HFFc6 (cell line): ENCODE measurements around the gene FBLN2. TPM values are rescaled to one million over a fixed set of nuclear protein-coding genes. Genes with fewer than 3 reads are reported as not detected.

Experiments used
- DNase-seq: peaks from one replicate; pipeline ENCODE4 v3.0.0-alpha.2; 2018
- H3K27ac Mint-ChIP-seq: 2 replicates; pipeline ENCODE4 v1.8.0; 2020; ENCODE audit warnings: mild to moderate bottlenecking, mixed read lengths
- H3K27me3 Mint-ChIP-seq: 2 replicates; pipeline ENCODE4 v1.8.0; 2021; ENCODE audit warnings: mild to moderate bottlenecking, moderate library complexity, mixed read lengths; ENCODE audit not compliant: insufficient read depth
- H3K36me3 Mint-ChIP-seq: 2 replicates; pipeline ENCODE4 v1.8.0; 2021; ENCODE audit warnings: low read depth, mixed read lengths
- H3K4me1 Mint-ChIP-seq: 2 replicates; pipeline ENCODE4 v1.8.0; 2020; ENCODE audit warnings: low read depth, mixed read lengths
- H3K4me3 Mint-ChIP-seq: 2 replicates; pipeline ENCODE4 v1.8.0; 2020; ENCODE audit warnings: mild to moderate bottlenecking, moderate library complexity, mixed read lengths
- H3K9me3 Mint-ChIP-seq: 2 replicates; pipeline ENCODE4 v1.8.0; 2020; ENCODE audit warnings: mild to moderate bottlenecking, mixed read lengths
- CTCF ChIP-seq: fragments of 200-600 bp; sonication (generic); IDR thresholded peaks from 2 replicates; pipeline ENCODE4 v1.5.0; 2021; ENCODE audit warnings: antibody characterized with exemption, mild to moderate bottlenecking
- total RNA-seq, 6 experiments: library from RNA; stranded (reverse); fragmentation: NEBNext Ultra II Directional; extraction: Animal tissue kit (Norgen Biotek cat#: 25700); gene quantifications; 2 replicates in 1 of 6; 3 replicates in 5 of 6; pipeline ENCODE4 v1.2.3, GENCODE V29; 2021

The FBLN2 gene
- total RNA-seq, 6 experiments from 2014 or later, result 55.7 to 84.5 (median 69.4) TPM

GRCh38 chr3:13634615-13635014 lies 85.7 kb downstream of the FBLN2 start:
- no peak for TF ChIP-seq CTCF
- no peak for DNase-seq
- Mint-ChIP-seq H3K27ac (no peak overlapping the region), H3K9me3 (no peaks in the 10 kb centered on the region), H3K27me3 (no peaks in the 10 kb centered on the region), H3K4me1 (no peaks in the 10 kb centered on the region), H3K36me3 (no peaks in the 10 kb centered on the region; the same call in 1 of the 2 replicates), H3K4me3 (no peak overlapping the region)

- no peak for TF ChIP-seq CTCF
- H3K4me3 Mint-ChIP-seq, result no peak overlapping the region
- no peaks in the 10 kb centered on the region; the same call in 1 of the 2 replicates for H3K36me3 Mint-ChIP-seq
- H3K27me3 Mint-ChIP-seq, result no peaks in the 10 kb centered on the region
- H3K9me3 Mint-ChIP-seq, result no peaks in the 10 kb centered on the region
- no peaks in the 10 kb centered on the region for H3K4me1 Mint-ChIP-seq
- no peak for DNase-seq
- H3K27ac Mint-ChIP-seq, result no peak overlapping the region
Measured at GRCh38 chr3:13636186-13636585, 87.3 kb downstream of the FBLN2 start.

GRCh38 chr3:13636874-13637273 lies 87.9 kb downstream of the FBLN2 start:
- Mint-ChIP-seq H3K27me3 (no peaks in the 10 kb centered on the region), H3K36me3 (no peaks in the 10 kb centered on the region; the same call in 1 of the 2 replicates), H3K27ac (no peak overlapping the region), H3K9me3 (no peaks in the 10 kb centered on the region), H3K4me3 (no peak overlapping the region), H3K4me1 (no peaks in the 10 kb centered on the region)
- TF ChIP-seq CTCF, result no peak
- no peak for DNase-seq

GRCh38 chr3:13637311-13637891 lies 88.5 kb downstream of the FBLN2 start:
- Mint-ChIP-seq H3K36me3 (no peaks in the 10 kb centered on the region; the same call in 1 of the 2 replicates), H3K27me3 (no peaks in the 10 kb centered on the region), H3K27ac (no peak overlapping the region), H3K4me1 (no peaks in the 10 kb centered on the region), H3K4me3 (no peak overlapping the region), H3K9me3 (no peaks in the 10 kb centered on the region)
- TF ChIP-seq CTCF, result no peak
- no peak for DNase-seq

- no peak overlapping the region for H3K27ac Mint-ChIP-seq
Measured at GRCh38 chr3:13637953-13638352, 89.0 kb downstream of the FBLN2 start.

More at GRCh38 chr3:13637953-13638352, 89.0 kb downstream of the FBLN2 start:
- DNase-seq, result no peak
- no peaks in the 10 kb centered on the region; the same call in 1 of the 2 replicates for H3K36me3 Mint-ChIP-seq
- no peak overlapping the region for H3K4me3 Mint-ChIP-seq
- no peak for TF ChIP-seq CTCF
- no peaks in the 10 kb centered on the region for H3K9me3 Mint-ChIP-seq
- peaks cover 4% of the 10 kb centered on the region for H3K27me3 Mint-ChIP-seq
- no peaks in the 10 kb centered on the region; the same call in 1 of the 2 replicates for H3K4me1 Mint-ChIP-seq
